ENCODE data around the gene ZNF438.
"Not testable (repeated sequence)": the region's sequence is repeated elsewhere in the genome, so short reads cannot be mapped to it uniquely, and the experiment has no call there.

ZNF438 gene

GRCh38 chr10:30984563-30985328 is 46.9 kb downstream of the ZNF438 start:
- DNase-seq: no peak

- DNase-seq: not testable (repeated sequence)
These were observed 48.5 kb downstream of the ZNF438 start for GRCh38 chr10:30983209-30983608.

GRCh38 chr10:30980951-30981616 is 50.6 kb downstream of the ZNF438 start:
- no peak for DNase-seq

GRCh38 chr10:30979956-30980355 is 51.7 kb downstream of the ZNF438 start:
- no peak for DNase-seq

GRCh38 chr10:30978843-30979242 is 52.8 kb downstream of the ZNF438 start:
- DNase-seq: no peak

- no peak for DNase-seq
These were observed 54.3 kb downstream of the ZNF438 start for GRCh38 chr10:30977385-30977784.

GRCh38 chr10:30974773-30975415 is 56.8 kb downstream of the ZNF438 start:
- no peak for DNase-seq

- DNase-seq: no peak
These were observed 57.3 kb downstream of the ZNF438 start for GRCh38 chr10:30974355-30974754.

GRCh38 chr10:30973737-30974136 is 57.9 kb downstream of the ZNF438 start:
- no peak for DNase-seq

GRCh38 chr10:30970760-30971460 is 60.8 kb downstream of the ZNF438 start:
- DNase-seq: no peak

- DNase-seq: no peak
These were observed 63.0 kb downstream of the ZNF438 start for GRCh38 chr10:30968711-30969110.

GRCh38 chr10:30967650-30968410 is 63.8 kb downstream of the ZNF438 start:
- DNase-seq: no peak

- no peak for DNase-seq
These were observed 67.4 kb downstream of the ZNF438 start for GRCh38 chr10:30963992-30964930.

GRCh38 chr10:30962522-30962921 is 69.1 kb downstream of the ZNF438 start:
- DNase-seq: no peak

GRCh38 chr10:30959836-30960210 is 71.8 kb downstream of the ZNF438 start:
- DNase-seq: no peak

- DNase-seq: not testable (repeated sequence)
These were observed 82.4 kb downstream of the ZNF438 start for GRCh38 chr10:30949218-30949617.

- no peak for DNase-seq
These were observed 87.7 kb downstream of the ZNF438 start for GRCh38 chr10:30944005-30944404.

GRCh38 chr10:30943451-30943850 is 88.2 kb downstream of the ZNF438 start:
- no peak for DNase-seq

- no peak for DNase-seq
These were observed 91.4 kb downstream of the ZNF438 start for GRCh38 chr10:30940256-30940655.

GRCh38 chr10:30939643-30940251 is 91.9 kb downstream of the ZNF438 start:
- DNase-seq: no peak

GRCh38 chr10:30935078-30935477 is 96.6 kb downstream of the ZNF438 start:
- DNase-seq: no peak

Measured in GDM1 (cell line).